MM.1S (cell line): ENCODE results near the gene SNX7.

ENCODE experiments used
- DNase-seq: peaks from one replicate; pipeline ENCODE4 v3.0.0-alpha.2; 2015
- H2AFZ ChIP-seq: fragments of 300-600 bp; sonication (generic); 2 replicates; pipeline ENCODE4 v1.6.0; 2016; ENCODE audit warnings: antibody characterized with exemption, low read length
- H3F3A ChIP-seq: fragments of 300-600 bp; sonication (generic); 2 replicates; pipeline ENCODE4 v1.6.1; 2016; ENCODE audit warnings: mild to moderate bottlenecking, antibody characterized with exemption, low read length, moderate library complexity, mixed read lengths; ENCODE audit not compliant: insufficient read depth
- H3K27ac ChIP-seq: fragments of 300-600 bp; sonication (generic); 2 replicates; pipeline ENCODE4 v1.5.1; 2016; ENCODE audit warnings: mild to moderate bottlenecking, low read length
- H3K27me3 ChIP-seq: fragments of 300-600 bp; sonication (generic); replicated peaks from 2 replicates; pipeline ENCODE4 v1.6.0; 2016; ENCODE audit warnings: low read length; ENCODE audit not compliant: insufficient read depth
- H3K36me3 ChIP-seq: fragments of 300-600 bp; sonication (generic); replicated peaks from 2 replicates; pipeline ENCODE4 v1.6.1; 2016; ENCODE audit warnings: mild to moderate bottlenecking, low read length, mixed read lengths; ENCODE audit not compliant: insufficient read depth
- H3K4me1 ChIP-seq: fragments of 300-600 bp; sonication (generic); 2 replicates; pipeline ENCODE4 v1.6.1; 2016; ENCODE audit warnings: low read length, mixed read lengths
- H3K4me2 ChIP-seq: fragments of 300-600 bp; sonication (generic); 2 replicates; pipeline ENCODE4 v1.6.0; 2016; ENCODE audit warnings: low read depth, low read length
- H3K4me3 ChIP-seq: fragments of 300-600 bp; sonication (generic); 2 replicates; pipeline ENCODE4 v1.5.1; 2016; ENCODE audit warnings: low read length, mixed read lengths
- H3K79me2 ChIP-seq: fragments of 300-600 bp; sonication (generic); 2 replicates; pipeline ENCODE4 v1.6.1; 2016; ENCODE audit warnings: mixed run types, low read length, mixed read lengths
- H3K9ac ChIP-seq: fragments of 300-600 bp; sonication (generic); 2 replicates; pipeline ENCODE4 v1.6.1; 2016; ENCODE audit warnings: low read length, mixed read lengths
- H3K9me2 ChIP-seq: fragments of 300-600 bp; sonication (generic); replicated peaks from 2 replicates; pipeline ENCODE4 v1.6.1; 2016; ENCODE audit warnings: mild to moderate bottlenecking, low read length, mixed read lengths; ENCODE audit not compliant: insufficient read depth
- H3K9me3 ChIP-seq: fragments of 300-600 bp; sonication (generic); replicated peaks from 2 replicates; pipeline ENCODE4 v1.6.1; 2016; ENCODE audit warnings: mild to moderate bottlenecking, low read length, mixed read lengths; ENCODE audit not compliant: insufficient read depth
- H4K20me1 ChIP-seq: fragments of 300-600 bp; sonication (generic); 2 replicates; pipeline ENCODE4 v1.6.1; 2016; ENCODE audit warnings: mild to moderate bottlenecking, low read length, moderate library complexity, mixed read lengths; ENCODE audit not compliant: insufficient read depth
- EZH2 ChIP-seq: fragments of 300-600 bp; sonication (generic); optimal IDR thresholded peaks from 2 replicates; pipeline ENCODE3; 2017; ENCODE audit warnings: low read depth, mild to moderate bottlenecking, antibody characterized with exemption, low read length, mixed read lengths
- EZH2phosphoT487 ChIP-seq: fragments of 300-600 bp; sonication (generic); IDR thresholded peaks from 2 replicates; pipeline ENCODE4 v1.6.1; 2018; ENCODE audit warnings: antibody characterized with exemption, low read length
- TF ChIP-seq, protein P1 (sequence below): fragments of 300-600 bp; sonication (generic); IDR thresholded peaks from 2 replicates; pipeline ENCODE4 v1.5.1; 2016; ENCODE audit warnings: antibody characterized with exemption, low read length, mixed read lengths

The SNX7 gene

DNA sequence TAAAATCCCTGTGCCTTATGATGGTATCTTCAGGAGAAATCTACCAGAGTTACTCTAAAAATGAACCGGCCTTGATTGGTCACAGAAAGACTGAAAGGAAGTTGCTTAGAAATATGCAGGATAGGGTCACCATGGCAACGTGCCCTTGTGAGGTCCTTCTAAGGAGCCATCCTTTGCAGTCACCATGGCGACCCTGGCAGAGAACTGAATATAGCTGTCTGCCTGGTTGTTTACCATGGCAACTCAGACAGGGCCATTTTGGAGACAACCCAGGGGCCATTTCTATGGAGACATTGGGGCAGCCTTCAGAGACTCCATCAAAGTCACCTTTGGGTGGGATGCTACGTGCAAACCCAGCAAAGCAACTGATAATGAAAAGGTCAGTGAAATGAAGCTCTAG is 43.0 kb downstream of the SNX7 start:
- Histone ChIP-seq H3K4me2 (no peak overlapping the region), H3K4me3 (no peak overlapping the region), H3K9me3 (no peaks in the 10 kb centered on the region), H3K27me3 (no peaks in the 10 kb centered on the region), H4K20me1 (no peaks in the 10 kb centered on the region), H3K4me1 (no peaks in the 10 kb centered on the region), H2AFZ (no peak overlapping the region), H3K27ac (no peak overlapping the region), H3K9me2 (no peaks in the 10 kb centered on the region), H3F3A (no peaks in the 10 kb centered on the region), H3K9ac (no peak overlapping the region), H3K79me2 (no peaks in the 10 kb centered on the region), H3K36me3 (no peaks in the 10 kb centered on the region)
- DNase-seq: no peak
- TF ChIP-seq EZH2 (no peak), EZH2phosphoT487 (no peak)
- TF ChIP-seq, protein P1, sequence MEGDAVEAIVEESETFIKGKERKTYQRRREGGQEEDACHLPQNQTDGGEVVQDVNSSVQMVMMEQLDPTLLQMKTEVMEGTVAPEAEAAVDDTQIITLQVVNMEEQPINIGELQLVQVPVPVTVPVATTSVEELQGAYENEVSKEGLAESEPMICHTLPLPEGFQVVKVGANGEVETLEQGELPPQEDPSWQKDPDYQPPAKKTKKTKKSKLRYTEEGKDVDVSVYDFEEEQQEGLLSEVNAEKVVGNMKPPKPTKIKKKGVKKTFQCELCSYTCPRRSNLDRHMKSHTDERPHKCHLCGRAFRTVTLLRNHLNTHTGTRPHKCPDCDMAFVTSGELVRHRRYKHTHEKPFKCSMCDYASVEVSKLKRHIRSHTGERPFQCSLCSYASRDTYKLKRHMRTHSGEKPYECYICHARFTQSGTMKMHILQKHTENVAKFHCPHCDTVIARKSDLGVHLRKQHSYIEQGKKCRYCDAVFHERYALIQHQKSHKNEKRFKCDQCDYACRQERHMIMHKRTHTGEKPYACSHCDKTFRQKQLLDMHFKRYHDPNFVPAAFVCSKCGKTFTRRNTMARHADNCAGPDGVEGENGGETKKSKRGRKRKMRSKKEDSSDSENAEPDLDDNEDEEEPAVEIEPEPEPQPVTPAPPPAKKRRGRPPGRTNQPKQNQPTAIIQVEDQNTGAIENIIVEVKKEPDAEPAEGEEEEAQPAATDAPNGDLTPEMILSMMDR: no peak

DNA sequence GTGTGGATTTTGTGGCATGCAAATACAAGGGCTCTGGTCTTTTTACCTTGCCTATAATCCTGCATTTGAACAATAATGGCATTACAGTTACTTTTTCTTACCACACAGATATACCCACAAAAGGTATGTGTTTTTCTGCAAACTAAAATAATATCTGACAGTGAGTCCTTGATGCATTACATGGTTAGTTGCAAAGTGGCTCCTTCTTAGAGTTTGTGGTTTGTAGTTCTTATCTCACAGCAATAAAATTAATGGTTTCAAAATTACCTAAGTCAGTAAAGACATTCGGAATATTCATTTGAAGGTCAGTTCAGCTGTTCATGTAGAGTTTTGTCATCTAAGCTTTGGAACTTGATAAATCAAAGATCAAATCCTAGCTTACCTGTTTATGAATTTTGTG is 43.5 kb downstream of the SNX7 start:
- H3K79me2 ChIP-seq: no peaks in the 10 kb centered on the region
- H3K9me2 ChIP-seq: no peaks in the 10 kb centered on the region
- no peak overlapping the region for H3K4me2 ChIP-seq
- no peaks in the 10 kb centered on the region for H3K36me3 ChIP-seq
- H3K27ac ChIP-seq: no peak overlapping the region
- no peaks in the 10 kb centered on the region for H3K4me1 ChIP-seq
- no peaks in the 10 kb centered on the region for H3K9me3 ChIP-seq
- H3K4me3 ChIP-seq: no peak overlapping the region
- H3K9ac ChIP-seq: no peak overlapping the region
- H3F3A ChIP-seq: no peaks in the 10 kb centered on the region
- no peak for DNase-seq
- H3K27me3 ChIP-seq: no peaks in the 10 kb centered on the region
- no peaks in the 10 kb centered on the region for H4K20me1 ChIP-seq
- TF ChIP-seq EZH2phosphoT487 (no peak), EZH2 (no peak)
- TF ChIP-seq, protein P1: no peak
- no peak overlapping the region for H2AFZ ChIP-seq

DNA sequence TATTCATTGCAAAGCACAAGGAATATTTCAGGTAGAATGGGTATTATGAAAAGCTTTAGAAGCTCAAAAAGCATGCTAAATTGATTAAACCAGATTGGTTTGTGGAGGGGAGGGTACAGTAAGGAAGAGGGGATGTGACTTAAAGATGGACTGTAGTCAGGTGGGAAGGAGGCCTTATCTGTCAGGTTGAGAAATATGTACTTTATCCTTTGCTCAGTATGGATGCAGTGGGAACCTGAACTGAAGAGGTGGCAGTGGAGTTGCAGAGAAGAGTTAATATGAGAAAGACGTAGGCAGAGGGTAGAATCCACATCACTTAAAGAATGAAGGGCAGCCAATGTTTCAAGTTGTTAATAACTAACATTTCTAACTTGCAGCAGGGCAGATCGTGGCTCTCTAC is 44.1 kb downstream of the SNX7 start:
- TF ChIP-seq, protein P1: no peak
- TF ChIP-seq EZH2phosphoT487 (no peak), EZH2 (no peak)
- H3K9me3 ChIP-seq: no peaks in the 10 kb centered on the region
- no peak overlapping the region for H3K4me2 ChIP-seq
- no peaks in the 10 kb centered on the region for H3K79me2 ChIP-seq
- H3K4me1 ChIP-seq: no peaks in the 10 kb centered on the region
- no peak overlapping the region for H2AFZ ChIP-seq
- H4K20me1 ChIP-seq: no peaks in the 10 kb centered on the region
- no peak overlapping the region for H3K4me3 ChIP-seq
- H3K36me3 ChIP-seq: no peaks in the 10 kb centered on the region
- H3K9me2 ChIP-seq: no peaks in the 10 kb centered on the region
- DNase-seq: no peak
- H3K9ac ChIP-seq: no peak overlapping the region
- H3K27me3 ChIP-seq: no peaks in the 10 kb centered on the region
- H3F3A ChIP-seq: no peaks in the 10 kb centered on the region
- no peak overlapping the region for H3K27ac ChIP-seq
